HepG2 (cell line): ENCODE data around the gene NOL4L. TPM values are rescaled to one million over a fixed set of nuclear protein-coding genes. Genes with fewer than 3 reads are reported as not detected.
A peak's percentile ranks its signal among the peaks of the same experiment; 100 is the strongest.

Experiments used
- BHLHE40 ChIP-seq: IDR thresholded peaks from 2 replicates; pipeline ENCODE4 v1.6.1; 2011; ENCODE audit warnings: low read length, improper control_type of control experiment
- CTCF ChIP-seq: sonication (generic); formaldehyde crosslinking; IDR thresholded peaks from 2 replicates; pipeline ENCODE4 v1.5.0; 2020; ENCODE audit warnings: mild to moderate bottlenecking, missing genetic modification reagents, moderate library complexity
- HDAC1 ChIP-seq: sonication (generic); formaldehyde crosslinking; IDR thresholded peaks from 2 replicates; pipeline ENCODE4 v1.5.1; 2020; ENCODE audit warnings: mild to moderate bottlenecking, missing genetic modification reagents
- MYPOP ChIP-seq: sonication (generic); formaldehyde crosslinking; IDR thresholded peaks from 2 replicates; pipeline ENCODE4 v1.8.1; 2023; ENCODE audit warnings: mild to moderate bottlenecking, moderate library complexity, missing genetic modification reagents
- NCOA5 ChIP-seq: sonication (generic); formaldehyde crosslinking; IDR thresholded peaks from 2 replicates; pipeline ENCODE4 v1.4.0; 2020; ENCODE audit warnings: missing genetic modification reagents
- NR2F1 ChIP-seq, 2 experiments: fragments of 450-650 bp in 1 of 2; formaldehyde crosslinking in 1 of 2; IDR thresholded peaks; 2 replicates each; pipeline versions ENCODE4 v1.5.0 to v1.6.1; 2016 to 2020; ENCODE audit warnings: mild to moderate bottlenecking in 1 of 2, missing compliant biosample characterization in 1 of 2, missing genetic modification reagents in 1 of 2, moderate library complexity in 1 of 2
- NR2F6 ChIP-seq, 2 experiments: IDR thresholded peaks; 2 replicates each; pipeline ENCODE4 v1.6.1; 2016; ENCODE audit warnings: antibody characterized with exemption in 1 of 2, mild to moderate bottlenecking in 1 of 2
- NRL ChIP-seq: sonication (generic); formaldehyde crosslinking; IDR thresholded peaks from 2 replicates; pipeline ENCODE4 v1.5.0; 2020; ENCODE audit warnings: missing genetic modification reagents, mild to moderate bottlenecking, moderate library complexity, borderline replicate concordance
- PREB ChIP-seq: sonication (generic); formaldehyde crosslinking; IDR thresholded peaks from 2 replicates; pipeline ENCODE4 v1.4.0; 2020; ENCODE audit warnings: missing genetic modification reagents
- RAD21 ChIP-seq: fragments of 450-650 bp; formaldehyde crosslinking; IDR thresholded peaks from 2 replicates; pipeline ENCODE4 v1.5.0; 2020; ENCODE audit warnings: mild to moderate bottlenecking
- RFXANK ChIP-seq: IDR thresholded peaks from 2 replicates; pipeline ENCODE4 v1.6.1; 2016
- STAG1 ChIP-seq: sonication (generic); formaldehyde crosslinking; IDR thresholded peaks from 2 replicates; pipeline ENCODE4 v1.4.0; 2020; ENCODE audit warnings: missing genetic modification reagents
- ZNF18 ChIP-seq: sonication (generic); formaldehyde crosslinking; IDR thresholded peaks from 2 replicates; pipeline ENCODE4 v1.8.0; 2022; ENCODE audit warnings: mild to moderate bottlenecking, missing genetic modification reagents; ENCODE audit not compliant: insufficient replicate concordance
- ZNF574 ChIP-seq: sonication (generic); formaldehyde crosslinking; IDR thresholded peaks from 2 replicates; pipeline ENCODE4 v1.4.0; 2020; ENCODE audit warnings: missing genetic modification reagents
- ZNF576 ChIP-seq: sonication (generic); formaldehyde crosslinking; IDR thresholded peaks from 2 replicates; pipeline ENCODE4 v1.4.0; 2020; ENCODE audit warnings: mild to moderate bottlenecking, missing genetic modification reagents
- ZNF687 ChIP-seq: sonication (generic); formaldehyde crosslinking; IDR thresholded peaks from 2 replicates; pipeline ENCODE4 v1.5.1; 2020; ENCODE audit warnings: mild to moderate bottlenecking, missing genetic modification reagents, moderate library complexity
- polyA plus RNA-seq, 8 experiments: library from polyadenylated mRNA; depleted of rRNA in 3 of 8; stranded (reverse) in 7 of 8; unstranded in 1 of 8; fragments of >200 nt; fragmentation: Illumina TruSeq in 4 of 8; extraction: Trizol in 4 of 8; gene quantifications; 2 replicates each; pipeline versions ENCODE4 v1.2.1 to v1.2.3, GENCODE V29; 2011 to 2016; ENCODE audit warnings: low read depth in 4 of 8, missing spikeins in 1 of 8, mixed read lengths in 1 of 8; ENCODE audit not compliant: insufficient read depth in 1 of 8
- total RNA-seq, 5 experiments: library from RNA; depleted of rRNA; stranded (reverse); fragments of >200 nt; fragmentation: Illumina TruSeq; extraction: Trizol; gene quantifications; 2 replicates each; pipeline ENCODE4 v1.2.3, GENCODE V29; 2016; ENCODE audit warnings: low read depth in 1 of 5

The NOL4L gene
- total and polyA plus RNA-seq, 2 of the 13 experiments (the other 11 are each of a cell fraction or from before 2014, with no cell fraction given): 16.6 to 35.4 TPM

GRCh38 chr20:32623667-32624157 lies 38.6 kb upstream of the NOL4L start (continued):
- TF ChIP-seq CTCF (CRISPR knock-in tag): peak; percentile 53
- TF ChIP-seq RAD21 (CRISPR knock-in tag): peak; percentile 29
- TF ChIP-seq ZNF576 (CRISPR knock-in tag): peak; percentile 31; the same call in 1 of the 2 replicates
- no peak for TF ChIP-seq RFXANK (CRISPR knock-in tag)
- peak; percentile 53; the same call in 1 of the 2 replicates for TF ChIP-seq STAG1 (CRISPR knock-in tag)
- TF ChIP-seq NR2F1 (CRISPR knock-in tag; IDR thresholded peaks at IDR 0.05): 0 out of 4 replicates have a peak, but pooled peaks of 1 of the 2 experiments have one; percentile 38
- peak; percentile 86 for TF ChIP-seq ZNF687 (CRISPR knock-in tag)
- TF ChIP-seq BHLHE40: peak; percentile 53
- TF ChIP-seq NR2F6 (IDR thresholded peaks at IDR 0.05): peak; percentile 40; the same call in 1 of the 2 replicates
- peak; percentile 76 for TF ChIP-seq NR2F6 (CRISPR knock-in tag; IDR thresholded peaks at IDR 0.05)
- TF ChIP-seq PREB (CRISPR knock-in tag): no peak
- no peak for TF ChIP-seq ZNF18
- no peak for TF ChIP-seq NCOA5 (CRISPR knock-in tag)
- TF ChIP-seq MYPOP: no peak
- TF ChIP-seq NRL (CRISPR knock-in tag): 0 out of 2 replicates have a peak, but pooled peaks have one; percentile 43
- peak; percentile 11; the same call in 1 of the 2 replicates for TF ChIP-seq HDAC1
- no peak for TF ChIP-seq ZNF574
